ENCODE data around the gene MAGEA3. TPM values are rescaled to one million over a fixed set of nuclear protein-coding genes. Genes with fewer than 3 reads are reported as not detected.
"Not testable (repeated sequence)": the region's sequence is repeated elsewhere in the genome, so short reads cannot be mapped to it uniquely, and the experiment has no call there.

Gene MAGEA3
- total RNA-seq, 1 donor from 2014 or later: not detected

GRCh38 chrX:152725409-152725808, 26.8 kb downstream of the MAGEA3 start:
- H3K4me3 Mint-ChIP-seq: no peak overlapping the region
- no peaks in the 10 kb centered on the region for H3K4me1 Mint-ChIP-seq (ENCODE audit: unreplicated experiment)
- no peak overlapping the region for H3K27ac Mint-ChIP-seq
- H3K36me3 Mint-ChIP-seq: no peaks in the 10 kb centered on the region
- no peak for DNase-seq (ENCODE audit: extremely low spot score, unreplicated experiment)
- no peaks in the 10 kb centered on the region for H3K9me3 Mint-ChIP-seq
- TF ChIP-seq CTCF (conservative IDR thresholded peaks at IDR 0.05): no peak
- H3K27me3 Mint-ChIP-seq: no peaks in the 10 kb centered on the region

- TF ChIP-seq CTCF (conservative IDR thresholded peaks at IDR 0.05): no peak
- DNase-seq (ENCODE audit: extremely low spot score, unreplicated experiment): no peak
- H3K27me3 Mint-ChIP-seq: peaks cover 3% of the 10 kb centered on the region
- no peaks in the 10 kb centered on the region for H3K9me3 Mint-ChIP-seq
- no peaks in the 10 kb centered on the region for H3K36me3 Mint-ChIP-seq
- no peak within 1 kb of the TSS for H3K27ac Mint-ChIP-seq
- H3K4me1 Mint-ChIP-seq (ENCODE audit: unreplicated experiment): no peaks in the 10 kb centered on the region
- H3K4me3 Mint-ChIP-seq: no peak within 1 kb of the TSS
Measured at GRCh38 chrX:152733261-152733975, 34.8 kb downstream of the MAGEA3 start, which contains the start of the genes CSAG1 and MAGEA12. Gene CSAG1, minus strand, starts transcription at chrX:152733721. Its CDS starts 1,261 bp downstream, at chrX:152732460. Gene MAGEA12, plus strand, starts transcription at chrX:152733757. Its CDS starts 2,405 bp downstream, at chrX:152736162.

- not testable (repeated sequence) for H3K4me1 Mint-ChIP-seq (ENCODE audit: unreplicated experiment); H3K36me3 Mint-ChIP-seq; DNase-seq (ENCODE audit: extremely low spot score, unreplicated experiment); H3K27me3 Mint-ChIP-seq; H3K4me3 Mint-ChIP-seq; H3K27ac Mint-ChIP-seq; H3K9me3 Mint-ChIP-seq
Measured at GRCh38 chrX:152734143-152734858, 35.7 kb downstream of the MAGEA3 start.

GRCh38 chrX:152735101-152735500, 36.5 kb downstream of the MAGEA3 start:
- no peak overlapping the region for H3K4me3 Mint-ChIP-seq
- no peaks in the 10 kb centered on the region for H3K36me3 Mint-ChIP-seq
- H3K9me3 Mint-ChIP-seq: no peaks in the 10 kb centered on the region
- no peak overlapping the region for H3K27ac Mint-ChIP-seq
- DNase-seq (ENCODE audit: extremely low spot score, unreplicated experiment): no peak
- H3K4me1 Mint-ChIP-seq (ENCODE audit: unreplicated experiment): no peaks in the 10 kb centered on the region
- H3K27me3 Mint-ChIP-seq: peaks cover 3% of the 10 kb centered on the region
- no peak for TF ChIP-seq CTCF (conservative IDR thresholded peaks at IDR 0.05)

- Mint-ChIP-seq H3K4me3 (no peak overlapping the region), H3K36me3 (no peaks in the 10 kb centered on the region), H3K4me1 (ENCODE audit: unreplicated experiment) (no peaks in the 10 kb centered on the region), H3K27me3 (peaks cover 3% of the 10 kb centered on the region), H3K27ac (no peak overlapping the region), H3K9me3 (no peaks in the 10 kb centered on the region)
- no peak for DNase-seq (ENCODE audit: extremely low spot score, unreplicated experiment)
- TF ChIP-seq CTCF (conservative IDR thresholded peaks at IDR 0.05): no peak
Measured at GRCh38 chrX:152735860-152736511, 37.4 kb downstream of the MAGEA3 start.

GRCh38 chrX:152736528-152736927, 37.9 kb downstream of the MAGEA3 start:
- not testable (repeated sequence) for H3K4me3 Mint-ChIP-seq; H3K27me3 Mint-ChIP-seq; H3K36me3 Mint-ChIP-seq; H3K9me3 Mint-ChIP-seq; DNase-seq (ENCODE audit: extremely low spot score, unreplicated experiment); H3K27ac Mint-ChIP-seq; H3K4me1 Mint-ChIP-seq (ENCODE audit: unreplicated experiment)
